ENCODE data around the gene FANCD2.
A peak's percentile ranks its signal among the peaks of the same experiment; 100 is the strongest.
"Not testable (repeated sequence)": the region's sequence is repeated elsewhere in the genome, so short reads cannot be mapped to it uniquely, and the experiment has no call there.

Gene FANCD2

GRCh38 chr3:10019326-10019725 lies 6.9 kb upstream of the FANCD2 start:
- TF ChIP-seq POLR2AphosphoS5 (IDR thresholded peaks at IDR 0.05; ENCODE audit: low read depth, low read length), result no peak
- no peak for TF ChIP-seq TAF1 (IDR thresholded peaks at IDR 0.05; ENCODE audit: borderline replicate concordance, low read depth, low read length)
- no peak for TF ChIP-seq POLR2A (IDR thresholded peaks at IDR 0.05; ENCODE audit: low read depth, low read length)
- FAIRE-seq (no peak), DNase-seq (ENCODE audit: insufficient read length) (no peak)

DNA sequence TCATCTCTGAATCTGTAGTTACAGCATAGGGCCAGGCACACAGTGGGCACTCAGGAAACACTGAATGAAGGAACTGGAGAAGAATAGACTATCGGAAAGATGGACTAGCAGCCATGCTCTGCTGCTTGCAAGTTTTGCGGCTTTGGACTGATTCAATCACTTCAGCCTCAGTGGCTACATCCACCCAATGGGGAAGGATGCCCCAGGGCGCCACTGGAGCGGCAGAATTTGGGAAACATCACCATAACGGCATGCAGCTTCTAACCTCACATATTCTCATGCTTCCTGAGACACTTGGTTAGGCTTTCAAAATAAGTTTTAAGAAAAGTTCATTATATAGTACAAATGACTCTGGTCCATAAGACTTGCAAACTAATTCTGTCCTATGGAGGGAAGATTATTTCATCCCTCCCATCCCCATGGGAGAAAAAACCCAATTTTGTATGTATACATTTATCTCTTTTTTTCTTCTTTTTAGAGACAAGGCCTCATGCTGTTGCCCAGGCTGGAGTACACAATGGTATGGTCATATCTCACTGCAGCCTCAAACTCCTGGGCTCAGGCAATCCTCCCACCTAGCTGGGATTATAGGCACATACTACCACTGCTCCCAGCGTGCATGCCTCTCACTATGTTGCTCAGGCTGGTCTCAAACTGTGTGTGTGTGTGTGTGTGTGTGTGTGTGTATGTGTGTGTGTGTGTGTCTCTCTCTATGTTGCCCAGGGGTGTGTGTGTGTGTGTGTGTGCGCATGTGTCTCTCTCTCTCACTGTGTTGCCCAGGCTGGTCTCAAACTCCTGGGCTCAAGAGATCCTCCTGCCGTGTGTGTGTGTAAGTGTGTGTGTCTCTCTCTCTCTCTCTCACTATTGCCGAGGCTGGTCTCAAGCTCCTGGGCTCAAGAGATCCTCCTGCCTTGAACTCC lies 4.1 kb upstream of the FANCD2 start:
- TF ChIP-seq POLR2AphosphoS5 (IDR thresholded peaks at IDR 0.05; ENCODE audit: low read depth, low read length), result no peak
- no peak for TF ChIP-seq TAF1 (IDR thresholded peaks at IDR 0.05; ENCODE audit: borderline replicate concordance, low read depth, low read length)
- no peak for TF ChIP-seq POLR2A (IDR thresholded peaks at IDR 0.05; ENCODE audit: low read depth, low read length)
- FAIRE-seq (no peak), DNase-seq (ENCODE audit: insufficient read length) (no peak)

DNA sequence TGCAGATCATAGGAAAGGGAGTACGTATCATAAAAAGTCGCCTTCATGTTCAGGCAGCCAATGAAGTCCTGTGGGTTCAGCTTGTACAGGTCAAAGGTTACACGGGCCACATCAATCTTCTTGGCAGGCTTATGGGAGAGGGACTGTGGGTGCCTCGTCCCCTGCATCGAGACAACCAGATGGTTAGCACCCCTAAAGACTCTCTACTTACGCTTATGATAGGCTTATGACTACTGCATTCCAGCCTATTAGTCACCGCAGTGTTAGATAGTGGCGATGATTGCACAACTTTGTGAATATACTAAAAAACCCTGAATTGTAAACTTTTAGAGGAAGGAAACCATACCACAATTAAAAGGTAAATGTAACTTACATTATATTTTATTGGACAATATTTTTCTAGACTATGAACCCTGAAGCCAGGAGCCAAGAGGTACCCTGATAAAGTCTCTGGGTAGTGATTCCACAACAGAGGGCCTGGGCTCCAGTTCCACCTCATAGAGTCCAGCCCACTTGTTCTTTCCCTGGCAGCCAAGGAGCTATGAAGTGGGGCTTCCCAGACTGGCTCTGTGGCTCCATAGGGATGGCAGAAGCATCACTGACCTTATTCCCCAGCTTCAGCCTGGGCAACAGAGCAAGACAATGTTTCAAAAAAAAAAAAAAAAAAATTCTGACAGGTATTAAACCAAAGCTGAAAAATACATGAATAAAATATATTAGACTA lies 2.5 kb upstream of the FANCD2 start:
- DNase-seq (ENCODE audit: insufficient read length) (no peak), FAIRE-seq (no peak)
- TF ChIP-seq POLR2AphosphoS5 (IDR thresholded peaks at IDR 0.05; ENCODE audit: low read depth, low read length), result no peak

- TF ChIP-seq POLR2AphosphoS5 (IDR thresholded peaks at IDR 0.05; ENCODE audit: low read depth, low read length) (no peak), POLR2A (IDR thresholded peaks at IDR 0.05; ENCODE audit: low read depth, low read length) (no peak), TAF1 (IDR thresholded peaks at IDR 0.05; ENCODE audit: borderline replicate concordance, low read depth, low read length) (no peak)
- FAIRE-seq, result peak; percentile 36
- no peak for DNase-seq (ENCODE audit: insufficient read length)
Measured at GRCh38 chr3:10025205-10026083, 793 bp upstream of the FANCD2 start.

- DNase-seq (ENCODE audit: insufficient read length) (no peak), FAIRE-seq (no peak)
- TF ChIP-seq TAF1 (IDR thresholded peaks at IDR 0.05; ENCODE audit: borderline replicate concordance, low read depth, low read length), result no peak
- TF ChIP-seq POLR2A (IDR thresholded peaks at IDR 0.05; ENCODE audit: low read depth, low read length), result no peak
- no peak for TF ChIP-seq POLR2AphosphoS5 (IDR thresholded peaks at IDR 0.05; ENCODE audit: low read depth, low read length)
Measured at GRCh38 chr3:10041034-10041433, 14.8 kb downstream of the FANCD2 start.

- FAIRE-seq, result no peak
Measured at GRCh38 chr3:10047876-10048275, 21.6 kb downstream of the FANCD2 start.

DNA sequence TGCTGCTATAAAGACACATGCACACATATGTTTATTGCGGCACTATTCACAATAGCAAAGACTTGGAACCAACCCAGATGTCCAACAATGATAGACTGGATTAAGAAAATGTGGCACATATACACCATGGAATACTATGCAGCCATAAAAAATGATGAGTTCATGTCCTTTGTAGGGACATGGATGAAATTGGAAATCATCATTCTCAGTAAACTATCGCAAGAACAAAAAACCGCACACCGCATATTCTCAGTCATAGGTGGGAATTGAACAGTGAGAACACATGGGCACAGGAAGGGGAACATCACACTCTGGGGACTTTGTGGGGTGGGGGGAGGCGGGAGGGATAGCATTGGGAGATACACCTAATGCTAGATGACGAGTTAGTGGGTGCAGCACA lies 26.8 kb downstream of the FANCD2 start:
- FAIRE-seq; DNase-seq (ENCODE audit: insufficient read length): not testable (repeated sequence)

More at GRCh38 chr3:10047876-10048275, 21.6 kb downstream of the FANCD2 start:
- DNase-seq (ENCODE audit: insufficient read length), result no peak
- no peak for TF ChIP-seq TAF1 (IDR thresholded peaks at IDR 0.05; ENCODE audit: borderline replicate concordance, low read depth, low read length)
- no peak for TF ChIP-seq POLR2A (IDR thresholded peaks at IDR 0.05; ENCODE audit: low read depth, low read length)
- no peak for TF ChIP-seq POLR2AphosphoS5 (IDR thresholded peaks at IDR 0.05; ENCODE audit: low read depth, low read length)

GRCh38 chr3:10055097-10055496 lies 28.9 kb downstream of the FANCD2 start:
- FAIRE-seq, result no peak
- DNase-seq (ENCODE audit: insufficient read length), result no peak
- TF ChIP-seq POLR2AphosphoS5 (IDR thresholded peaks at IDR 0.05; ENCODE audit: low read depth, low read length) (no peak), POLR2A (IDR thresholded peaks at IDR 0.05; ENCODE audit: low read depth, low read length) (no peak), TAF1 (IDR thresholded peaks at IDR 0.05; ENCODE audit: borderline replicate concordance, low read depth, low read length) (no peak)

- not testable (repeated sequence) for FAIRE-seq; DNase-seq (ENCODE audit: insufficient read length)
Measured at GRCh38 chr3:10070077-10070476, 43.8 kb downstream of the FANCD2 start.

- no peak for DNase-seq (ENCODE audit: insufficient read length)
- TF ChIP-seq TAF1 (IDR thresholded peaks at IDR 0.05; ENCODE audit: borderline replicate concordance, low read depth, low read length) (no peak), POLR2A (IDR thresholded peaks at IDR 0.05; ENCODE audit: low read depth, low read length) (no peak), POLR2AphosphoS5 (IDR thresholded peaks at IDR 0.05; ENCODE audit: low read depth, low read length) (no peak)
- FAIRE-seq, result no peak
Measured at GRCh38 chr3:10074666-10075065, 48.4 kb downstream of the FANCD2 start.

DNA sequence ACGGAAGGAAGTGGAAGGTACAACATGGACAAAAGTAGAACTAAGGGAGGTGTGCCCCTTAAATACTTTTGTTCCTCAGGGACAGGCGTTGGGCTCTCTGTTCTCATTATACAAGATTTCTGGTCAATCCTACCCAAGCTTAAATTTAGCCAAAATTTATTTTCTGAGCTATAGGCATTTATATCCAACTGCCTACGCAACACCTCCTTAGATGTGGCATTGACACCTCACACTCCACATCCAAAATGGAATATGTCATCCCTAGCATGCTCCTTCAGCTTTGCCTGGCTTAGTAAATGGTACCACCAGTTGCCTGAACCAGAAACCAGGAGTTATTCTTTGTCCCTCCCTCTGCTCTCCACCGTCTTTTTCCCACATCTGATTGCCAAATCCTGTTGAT lies 55.6 kb downstream of the FANCD2 start:
- FAIRE-seq, result no peak
- DNase-seq (ENCODE audit: insufficient read length), result no peak
- no peak for TF ChIP-seq POLR2A (IDR thresholded peaks at IDR 0.05; ENCODE audit: low read depth, low read length)
- no peak for TF ChIP-seq TAF1 (IDR thresholded peaks at IDR 0.05; ENCODE audit: borderline replicate concordance, low read depth, low read length)
- TF ChIP-seq POLR2AphosphoS5 (IDR thresholded peaks at IDR 0.05; ENCODE audit: low read depth, low read length), result no peak

All from GM12892 (cell line).